Liver (tissue), 3 donors: ENCODE measurements around the gene MS4A7.

Experiments used
- CTCF ChIP-seq: fragments of 150-350 bp; IDR thresholded peaks from 2 replicates; pipeline ENCODE4 v1.5.1; 2017; ENCODE audit warnings: improper control_type of control experiment, low read depth, low read length; ENCODE audit not compliant: missing input control
- GABPA ChIP-seq, 2 donors: IDR thresholded peaks in 1 of 2; conservative IDR thresholded peaks in 1 of 2; 2 replicates each; pipeline ENCODE4 v1.6.1; 2016; ENCODE audit warnings: antibody characterized with exemption in 2 of 2, mild to moderate bottlenecking in 1 of 2, moderate library complexity in 1 of 2
- MAX ChIP-seq: IDR thresholded peaks from 2 replicates; pipeline ENCODE4 v1.6.1; 2016; ENCODE audit warnings: antibody characterized with exemption
- RAD21 ChIP-seq, 2 donors: IDR thresholded peaks; 2 replicates each; pipeline ENCODE4 v1.6.1; 2016; ENCODE audit warnings: antibody characterized with exemption in 2 of 2, mild to moderate bottlenecking in 2 of 2
- donor health status: healthy.
- donor health status: healthy.

DNA sequence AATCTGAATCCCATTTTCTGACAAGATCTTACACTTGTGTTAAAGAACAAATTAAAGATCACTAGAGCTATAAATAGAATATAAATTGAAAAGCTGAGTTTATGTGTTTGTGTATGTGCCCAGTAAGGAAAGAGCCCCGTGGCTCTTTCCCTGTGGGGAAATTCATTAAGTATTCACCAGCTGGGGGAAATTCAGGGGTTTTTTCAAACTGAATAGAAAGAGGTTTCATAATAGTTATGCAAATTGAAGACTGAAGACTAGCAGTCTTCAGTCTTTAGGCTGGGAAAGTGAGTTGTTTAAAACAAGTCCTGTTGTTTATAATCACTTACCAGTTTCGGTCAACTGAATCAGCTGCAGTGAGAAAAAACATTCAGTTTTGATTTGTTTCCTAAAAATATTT is 11.3 kb upstream of the MS4A7 start:
- TF ChIP-seq CTCF (no peak), RAD21 (IDR thresholded peaks at IDR 0.05) (no peak), MAX (no peak), GABPA (IDR thresholded peaks at IDR 0.05 in 1 of 2, conservative IDR thresholded peaks at IDR 0.05 in 1 of 2) (no peak)
